Stomach (tissue), 9 donors: ENCODE data around the gene SIPA1. TPM values are rescaled to one million over a fixed set of nuclear protein-coding genes. Genes with fewer than 3 reads are reported as not detected.

Experiments used
- DNase-seq, 2 donors: peaks; one replicate each; pipeline versions ENCODE4 v3.0.0 to v3.0.0-alpha.2; 2013 to 2019
- H3K27ac ChIP-seq, 5 donors: fragments of 200-600 bp in 4 of 5; sonication (generic) in 4 of 5; one replicate each; pipeline ENCODE4 v1.5.1; 2013 to 2019; ENCODE audit warnings: mild to moderate bottlenecking in 1 of 5, moderate library complexity in 1 of 5
- H3K27me3 ChIP-seq, 3 donors: fragments of 200-600 bp; sonication (generic); one replicate each; pipeline ENCODE4 v1.5.1; 2017 to 2019; ENCODE audit warnings: mixed run types in 1 of 3
- H3K36me3 ChIP-seq, 4 donors: fragments of 200-600 bp; sonication (generic); 1 replicate in 3 of 4; 2 replicates in 1 of 4; pipeline ENCODE4 v1.5.1; 2016 to 2019
- H3K4me1 ChIP-seq, 4 donors: fragments of 200-600 bp; sonication (generic); one replicate each; pipeline ENCODE4 v1.5.1; 2016 to 2019
- H3K4me3 ChIP-seq, 4 donors: fragments of 200-600 bp; sonication (generic) in 3 of 4; one replicate each; pipeline ENCODE4 v1.5.1; 2016 to 2019; ENCODE audit warnings: mild to moderate bottlenecking in 1 of 4
- H3K9me3 ChIP-seq, 4 donors: fragments of 200-600 bp; sonication (generic); one replicate each; pipeline ENCODE4 v1.5.1; 2016 to 2019
- CTCF ChIP-seq, 7 experiments: fragments of 450-650 bp in 4 of 7; fragments of 200-600 bp in 3 of 7; sonication (generic) in 3 of 7; IDR thresholded peaks; one replicate each; pipeline ENCODE4 v1.5.1; 2016 to 2019; ENCODE audit warnings: antibody characterized with exemption in 7 of 7, control low read depth in 2 of 7, mild to moderate bottlenecking in 1 of 7
- EP300 ChIP-seq: sonication (generic); formaldehyde crosslinking; IDR thresholded peaks from one replicate; pipeline ENCODE4 v1.6.1; 2017; ENCODE audit warnings: antibody characterized with exemption
- POLR2A ChIP-seq, 4 donors: fragments of 450-650 bp; IDR thresholded peaks; one replicate each; pipeline ENCODE4 v1.6.1; 2016; ENCODE audit warnings: antibody characterized with exemption in 4 of 4, control low read depth in 2 of 4, mild to moderate bottlenecking in 1 of 4, moderate library complexity in 1 of 4
- POLR2AphosphoS5 ChIP-seq, 3 donors: sonication (generic); formaldehyde crosslinking; IDR thresholded peaks; one replicate each; pipeline ENCODE4 v1.6.1; 2016; ENCODE audit warnings: antibody characterized with exemption in 3 of 3
- WGBS, 5 donors: extraction: QIAGEN DNeasy Blood & Tissue Kit in 3 of 5; methylation state at CpG; one replicate each; pipeline versions ENCODE4 v1.1.5 to v1.1.7; 2013 to 2018; 5-methylcytosine and 5-hydroxymethylcytosine counted together
- intact Hi-C: fragments of 100-400 bp; cut with DNase I; formaldehyde crosslinking; loops from one replicate; pipeline ENCODE4 v1.15.1; 2023; ENCODE audit warnings: low total_unique reads
- polyA plus RNA-seq, 3 donors: library from polyadenylated mRNA; stranded (reverse); fragments of 200-250 nt; gene quantifications; one replicate each; pipeline ENCODE4 v1.2.3, GENCODE V29; 2013
- small RNA-seq, 4 donors: library from RNA; depleted of rRNA; stranded (forward); fragments of <200 nt; gene quantifications; one replicate each; pipeline ENCODE3, GENCODE V24; 2016
- total RNA-seq, 5 donors: library from RNA; depleted of rRNA; stranded (reverse); fragments of >200 nt; gene quantifications; one replicate each; pipeline versions ENCODE4 v1.1.0 to v1.2.3, GENCODE V29; 2014 to 2016
- donor health status: healthy with polysubstance abuse.
- donor health status: Bipolar disorder and iron deficiency.
- donor health status: healthy.

The SIPA1 gene
- total and polyA plus RNA-seq, 8 donors = 13.2 to 80.4 (median 42.4) TPM

DNA sequence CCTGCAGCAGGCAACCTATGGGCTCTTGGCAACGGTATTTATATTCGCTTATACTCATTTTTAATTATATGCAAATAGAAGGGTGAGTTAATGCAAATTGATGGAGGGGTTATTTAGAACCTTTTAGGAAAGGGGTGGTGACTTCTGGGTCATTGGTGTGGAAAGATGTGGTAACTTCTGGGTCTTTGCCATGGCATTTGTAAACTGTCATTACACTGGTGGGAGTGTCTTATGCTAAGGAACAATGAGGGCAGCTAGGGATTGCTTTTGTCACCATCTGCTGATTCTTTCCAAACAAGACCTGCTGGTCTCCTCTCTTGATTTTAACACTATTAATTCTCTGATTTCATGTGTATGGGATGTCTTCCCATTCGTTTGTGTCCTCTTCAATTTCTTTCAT is 62.5 kb downstream of the SIPA1 start:
- WGBS, 5 donors = 66 to 88% (median 80%) methylated on average over 3 of the region's 3 CpGs
- Histone ChIP-seq H3K36me3 (no peaks in the 10 kb centered on the region), H3K27me3 (no peaks in the 10 kb centered on the region), H3K4me1 (peaks cover 3 to 16% (median 13%) of the 10 kb centered on the region in 4 donors), H3K9me3 (no peaks in the 10 kb centered on the region), H3K4me3 (no peak overlapping the region), H3K27ac (no peak overlapping the region)
- DNase-seq = no peak
- no peak for TF ChIP-seq CTCF (IDR thresholded peaks at IDR 0.05)
- no peak for TF ChIP-seq POLR2AphosphoS5 (IDR thresholded peaks at IDR 0.05)
- TF ChIP-seq EP300 = no peak
- no peak for TF ChIP-seq POLR2A (IDR thresholded peaks at IDR 0.05)
- intact Hi-C loops = loop anchor here (10.0 kb wide), 1 partner anchor 76 kb away; no protein-coding TSS in a partner anchor

Small RNA genes within 50 kb of the gene (small RNA-seq; reads per million reads assigned to genes)
- 0 reads per million in 4 donors for gene MIR4489
- 0 to 0.45 (median 0) reads per million in 4 donors for gene MIR4690
- gene RN7SL309P = 0 reads per million in 4 donors

Other genes with a start within 250 kb of the SIPA1 start
- 1,000 to 10,000 TPM in 2 of 5 donors, 100 to 1,000 TPM in 3; 253 to 2,124 (median 789) TPM for gene NEAT1, start 215.3 kb upstream of the SIPA1 start, total RNA-seq
- gene NEAT1, start 215.3 kb upstream of the SIPA1 start, polyA plus RNA-seq = 1,000 to 10,000 TPM in 1 of 3 donors, 100 to 1,000 TPM in 2; 131 to 1,368 (median 157) TPM
- gene MALAT1, start 139.1 kb upstream of the SIPA1 start, total RNA-seq = over 10,000 TPM; 11,517 to 39,496 (median 13,707) TPM
- 100 to 1,000 TPM; 124 to 296 (median 126) TPM for gene MALAT1, start 139.1 kb upstream of the SIPA1 start, polyA plus RNA-seq
- 10 to 100 TPM in 4 of 5 donors, 1 to 10 TPM in 1; 3.5 to 89.0 (median 65.2) TPM for gene SCYL1, start 113.0 kb upstream of the SIPA1 start, total RNA-seq
- gene SCYL1, start 113.0 kb upstream of the SIPA1 start, polyA plus RNA-seq = 10 to 100 TPM; 65.8 to 94.8 (median 86.1) TPM
- 100 to 1,000 TPM in 4 of 5 donors, 10 to 100 TPM in 1; 35.1 to 452 (median 117) TPM for gene LTBP3, start 79.7 kb upstream of the SIPA1 start, total RNA-seq
- gene LTBP3, start 79.7 kb upstream of the SIPA1 start, polyA plus RNA-seq = 10 to 100 TPM; 26.9 to 58.2 (median 28.7) TPM
- gene ZNRD2, start 67.6 kb upstream of the SIPA1 start, total RNA-seq = 10 to 100 TPM; 17.7 to 99.1 (median 51.9) TPM
- gene ZNRD2, start 67.6 kb upstream of the SIPA1 start, polyA plus RNA-seq = 10 to 100 TPM; 49.6 to 56.6 (median 51.8) TPM
- 10 to 100 TPM in 4 of 5 donors, 1 to 10 TPM in 1; 3.9 to 57.8 (median 48.1) TPM for gene FAM89B, start 65.6 kb upstream of the SIPA1 start, total RNA-seq
- gene FAM89B, start 65.6 kb upstream of the SIPA1 start, polyA plus RNA-seq = 10 to 100 TPM; 63.4 to 68.2 (median 65.1) TPM
- gene EHBP1L1, start 62.0 kb upstream of the SIPA1 start, total RNA-seq = 100 to 1,000 TPM in 4 of 5 donors, 10 to 100 TPM in 1; 43.0 to 200 (median 126) TPM
- gene EHBP1L1, start 62.0 kb upstream of the SIPA1 start, polyA plus RNA-seq = 10 to 100 TPM; 28.0 to 67.6 (median 49.2) TPM
- gene KCNK7, start 42.3 kb upstream of the SIPA1 start, total RNA-seq = 1 to 10 TPM in 1 of 5 donors, under 1 TPM in 1, not detected in 3; 0.58 to 2.6 TPM
- gene KCNK7, start 42.3 kb upstream of the SIPA1 start, polyA plus RNA-seq = 1 to 10 TPM in 2 of 3 donors, not detected in 1; 3.5 to 5.8 TPM
- gene MAP3K11, start 23.9 kb upstream of the SIPA1 start, total RNA-seq = 100 to 1,000 TPM in 1 of 5 donors, 10 to 100 TPM in 4; 37.6 to 118 (median 63.6) TPM
- 10 to 100 TPM; 31.0 to 62.9 (median 44.8) TPM for gene MAP3K11, start 23.9 kb upstream of the SIPA1 start, polyA plus RNA-seq
- 10 to 100 TPM in 4 of 5 donors, 1 to 10 TPM in 1; 9.7 to 76.2 (median 40.3) TPM for gene PCNX3, start 22.3 kb upstream of the SIPA1 start, total RNA-seq
- gene PCNX3, start 22.3 kb upstream of the SIPA1 start, polyA plus RNA-seq = 10 to 100 TPM in 1 of 3 donors, 1 to 10 TPM in 2; 4.6 to 11.0 (median 6.8) TPM
- 10 to 100 TPM; 27.4 to 68.8 (median 54.0) TPM for gene RELA, start 24.8 kb downstream of the SIPA1 start, total RNA-seq
- gene RELA, start 24.8 kb downstream of the SIPA1 start, polyA plus RNA-seq = 10 to 100 TPM; 37.9 to 56.8 (median 39.2) TPM
- 10 to 100 TPM; 13.3 to 99.1 (median 58.7) TPM for gene KAT5, start 74.2 kb downstream of the SIPA1 start, total RNA-seq
- 10 to 100 TPM; 51.5 to 76.8 (median 53.5) TPM for gene KAT5, start 74.2 kb downstream of the SIPA1 start, polyA plus RNA-seq
- 100 to 1,000 TPM in 1 of 5 donors, 10 to 100 TPM in 4; 14.1 to 171 (median 49.0) TPM for gene RNASEH2C, start 82.7 kb downstream of the SIPA1 start, total RNA-seq
- 10 to 100 TPM; 69.2 to 86.4 (median 83.9) TPM for gene RNASEH2C, start 82.7 kb downstream of the SIPA1 start, polyA plus RNA-seq
- gene AP5B1, start 142.9 kb downstream of the SIPA1 start, total RNA-seq = 10 to 100 TPM in 4 of 5 donors, 1 to 10 TPM in 1; 7.3 to 44.9 (median 19.6) TPM
- gene AP5B1, start 142.9 kb downstream of the SIPA1 start, polyA plus RNA-seq = 1 to 10 TPM; 3.6 to 5.1 (median 3.7) TPM
- 100 to 1,000 TPM in 1 of 5 donors, 10 to 100 TPM in 1, 1 to 10 TPM in 2, not detected in 1; 1.2 to 120 (median 9.9) TPM for gene OVOL1, start 149.0 kb downstream of the SIPA1 start, total RNA-seq
- 1 to 10 TPM in 2 of 3 donors, under 1 TPM in 1; 0.92 to 7.8 (median 1.3) TPM for gene OVOL1, start 149.0 kb downstream of the SIPA1 start, polyA plus RNA-seq
- gene SNX32, start 195.9 kb downstream of the SIPA1 start, total RNA-seq = 1 to 10 TPM in 2 of 5 donors, under 1 TPM in 1, not detected in 2; 0.29 to 1.4 (median 1.3) TPM
- under 1 TPM; 0.25 to 0.90 (median 0.61) TPM for gene SNX32, start 195.9 kb downstream of the SIPA1 start, polyA plus RNA-seq
- gene CFL1, start 220.1 kb downstream of the SIPA1 start, total RNA-seq = 1,000 to 10,000 TPM in 1 of 5 donors, 100 to 1,000 TPM in 4; 389 to 1,430 (median 677) TPM
- 100 to 1,000 TPM; 534 to 874 (median 658) TPM for gene CFL1, start 220.1 kb downstream of the SIPA1 start, polyA plus RNA-seq
- 100 to 1,000 TPM in 2 of 5 donors, 10 to 100 TPM in 3; 26.4 to 162 (median 81.1) TPM for gene MUS81, start 222.3 kb downstream of the SIPA1 start, total RNA-seq
- gene MUS81, start 222.3 kb downstream of the SIPA1 start, polyA plus RNA-seq = 10 to 100 TPM; 32.7 to 64.6 (median 32.9) TPM
- gene EFEMP2, start 234.7 kb downstream of the SIPA1 start, total RNA-seq = 10 to 100 TPM; 21.0 to 34.4 (median 23.3) TPM
- 10 to 100 TPM; 31.8 to 37.9 (median 36.0) TPM for gene EFEMP2, start 234.7 kb downstream of the SIPA1 start, polyA plus RNA-seq
- 1 to 10 TPM in 2 of 5 donors, under 1 TPM in 1, not detected in 2; 0.58 to 2.2 (median 1.1) TPM for gene CTSW, start 241.7 kb downstream of the SIPA1 start, total RNA-seq
- gene CTSW, start 241.7 kb downstream of the SIPA1 start, polyA plus RNA-seq = 1 to 10 TPM in 2 of 3 donors, under 1 TPM in 1; 0.43 to 2.7 (median 1.6) TPM